ENCODE data around the gene UBR7.

The UBR7 gene

GRCh38 chr14:93263416-93263815 lies 56.4 kb downstream of the UBR7 start:
- Mint-ChIP-seq H3K36me3 (ENCODE audit: low read depth) (peaks cover 48% of the 10 kb centered on the region), H3K27ac (no peak overlapping the region), H3K4me1 (ENCODE audit: low read depth) (peaks cover 11% of the 10 kb centered on the region), H3K9me3 (no peaks in the 10 kb centered on the region), H3K4me3 (no peak overlapping the region), H3K27me3 (no peaks in the 10 kb centered on the region)
- DNase-seq = no peak

GRCh38 chr14:93266127-93266526 lies 59.1 kb downstream of the UBR7 start:
- H3K36me3 Mint-ChIP-seq (ENCODE audit: low read depth) = peaks cover 30% of the 10 kb centered on the region
- no peaks in the 10 kb centered on the region for H3K27me3 Mint-ChIP-seq
- DNase-seq = no peak
- H3K4me3 Mint-ChIP-seq = no peak overlapping the region
- H3K9me3 Mint-ChIP-seq = no peaks in the 10 kb centered on the region
- no peak overlapping the region for H3K27ac Mint-ChIP-seq
- peaks cover 19% of the 10 kb centered on the region for H3K4me1 Mint-ChIP-seq (ENCODE audit: low read depth)

GRCh38 chr14:93267149-93267711 lies 60.2 kb downstream of the UBR7 start:
- Mint-ChIP-seq H3K36me3 (ENCODE audit: low read depth) (peaks cover 22% of the 10 kb centered on the region), H3K4me3 (no peak overlapping the region), H3K9me3 (no peaks in the 10 kb centered on the region), H3K27me3 (no peaks in the 10 kb centered on the region), H3K4me1 (ENCODE audit: low read depth) (peaks cover 22% of the 10 kb centered on the region), H3K27ac (no peak overlapping the region)
- no peak for DNase-seq

- Mint-ChIP-seq H3K27ac (no peak overlapping the region), H3K4me1 (ENCODE audit: low read depth) (peaks cover 18% of the 10 kb centered on the region), H3K36me3 (ENCODE audit: low read depth) (peaks cover 15% of the 10 kb centered on the region), H3K27me3 (no peaks in the 10 kb centered on the region), H3K9me3 (no peaks in the 10 kb centered on the region), H3K4me3 (no peak overlapping the region)
- DNase-seq = no peak
These were observed 61.4 kb downstream of the UBR7 start for GRCh38 chr14:93268406-93268805.

GRCh38 chr14:93269341-93270068 lies 62.4 kb downstream of the UBR7 start:
- Mint-ChIP-seq H3K9me3 (no peaks in the 10 kb centered on the region), H3K36me3 (ENCODE audit: low read depth) (peaks cover 11% of the 10 kb centered on the region), H3K27ac (no peak overlapping the region), H3K4me3 (no peak overlapping the region), H3K4me1 (ENCODE audit: low read depth) (peaks cover 10% of the 10 kb centered on the region), H3K27me3 (no peaks in the 10 kb centered on the region)
- no peak for DNase-seq

GRCh38 chr14:93271111-93271510 lies 64.1 kb downstream of the UBR7 start:
- peaks cover 11% of the 10 kb centered on the region for H3K36me3 Mint-ChIP-seq (ENCODE audit: low read depth)
- peaks cover 10% of the 10 kb centered on the region for H3K4me1 Mint-ChIP-seq (ENCODE audit: low read depth)
- DNase-seq = no peak
- H3K27me3 Mint-ChIP-seq = no peaks in the 10 kb centered on the region
- no peak overlapping the region for H3K4me3 Mint-ChIP-seq
- no peaks in the 10 kb centered on the region for H3K9me3 Mint-ChIP-seq
- no peak overlapping the region for H3K27ac Mint-ChIP-seq

- Mint-ChIP-seq H3K4me1 (ENCODE audit: low read depth) (peaks cover 8% of the 10 kb centered on the region), H3K9me3 (no peaks in the 10 kb centered on the region), H3K27me3 (no peaks in the 10 kb centered on the region), H3K4me3 (no peak overlapping the region), H3K36me3 (ENCODE audit: low read depth) (peaks cover 23% of the 10 kb centered on the region), H3K27ac (no peak overlapping the region)
- no peak for DNase-seq
These were observed 67.2 kb downstream of the UBR7 start for GRCh38 chr14:93274055-93274806.

- no peak for DNase-seq
- Mint-ChIP-seq H3K4me1 (ENCODE audit: low read depth) (peaks cover 3% of the 10 kb centered on the region), H3K4me3 (no peak overlapping the region), H3K9me3 (no peaks in the 10 kb centered on the region), H3K27me3 (no peaks in the 10 kb centered on the region), H3K27ac (no peak overlapping the region), H3K36me3 (ENCODE audit: low read depth) (peaks cover 24% of the 10 kb centered on the region)
These were observed 69.1 kb downstream of the UBR7 start for GRCh38 chr14:93276031-93276716.

Data from activated T-cell treated with anti-CD3 and anti-CD28 coated beads, Interleukin-2, amount 50 U/mL, for 24 hours (primary cell).